ENCODE data around the gene HKDC1.

Gene HKDC1

DNA sequence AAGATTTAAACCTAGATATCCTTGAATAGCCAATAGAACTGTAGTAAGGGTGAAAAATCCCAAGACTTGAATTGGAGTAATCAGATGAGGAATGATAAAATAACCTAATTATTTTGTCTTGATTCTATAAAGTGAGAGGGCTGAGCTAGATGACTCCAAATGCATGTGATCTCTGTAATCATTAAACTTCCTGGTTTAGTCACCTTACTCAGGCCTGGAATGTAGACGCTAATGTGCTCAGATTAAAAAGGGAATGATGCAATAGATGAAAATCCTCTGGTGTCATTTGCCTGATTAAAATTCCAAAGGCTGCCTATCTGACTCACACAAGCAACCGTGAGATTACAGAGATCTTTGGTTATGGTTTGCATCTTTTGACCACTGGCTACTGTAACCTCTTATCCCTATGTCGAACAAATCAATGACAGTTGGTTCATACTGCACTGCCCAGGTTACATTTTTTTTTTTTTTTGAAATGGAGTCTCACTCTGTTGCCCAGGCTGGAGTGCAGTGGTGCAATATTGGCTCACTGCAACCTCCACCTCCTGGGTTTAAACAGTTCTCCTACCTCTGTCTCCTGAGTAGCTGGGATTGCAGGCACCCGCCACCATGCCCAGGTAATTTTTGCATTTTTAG lies 2.9 kb upstream of the HKDC1 start:
- peak; percentile 91 for DNase-seq (ENCODE audit: low read depth)

DNA sequence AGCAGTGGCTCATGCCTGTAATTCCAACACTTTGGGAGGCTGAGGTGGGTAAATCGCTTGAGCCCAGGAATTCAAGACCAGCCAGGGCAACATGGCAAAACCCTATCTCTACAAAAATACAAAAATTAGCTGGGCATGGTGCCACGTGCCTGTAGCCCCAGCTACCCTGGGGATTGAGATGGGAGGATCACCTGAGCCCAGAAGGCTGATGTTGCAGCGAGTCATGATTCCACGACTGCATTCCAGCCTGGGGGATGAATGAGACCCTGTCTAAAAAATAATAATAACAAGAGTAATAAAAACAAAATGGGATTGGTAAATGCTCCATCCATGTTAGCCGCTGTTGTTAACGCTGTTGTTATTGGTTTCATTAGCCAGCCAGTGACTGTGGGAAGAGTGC lies 1.3 kb upstream of the HKDC1 start:
- peak; percentile 71 for DNase-seq (ENCODE audit: low read depth)

DNA sequence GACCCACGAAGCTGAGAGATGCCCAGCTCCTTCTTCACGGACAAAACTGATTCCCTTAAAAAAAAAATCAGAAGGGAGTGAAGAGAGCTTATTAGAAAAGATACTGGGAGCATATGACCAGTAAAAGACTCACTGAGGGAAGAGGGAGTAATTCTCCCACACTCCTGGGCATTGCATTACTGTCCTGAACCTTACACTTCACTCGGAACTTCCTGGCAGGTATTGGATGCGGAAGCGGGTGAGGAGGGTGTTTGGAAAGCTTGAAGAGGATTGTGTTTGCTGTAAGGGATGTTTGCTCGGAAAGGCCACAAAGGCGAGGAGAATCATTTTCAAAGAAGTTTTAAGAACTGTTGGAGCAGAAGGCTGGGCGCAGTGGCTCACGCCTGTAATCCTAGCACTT lies 375 bp downstream of the HKDC1 start:
- DNase-seq (ENCODE audit: low read depth): no peak

DNA sequence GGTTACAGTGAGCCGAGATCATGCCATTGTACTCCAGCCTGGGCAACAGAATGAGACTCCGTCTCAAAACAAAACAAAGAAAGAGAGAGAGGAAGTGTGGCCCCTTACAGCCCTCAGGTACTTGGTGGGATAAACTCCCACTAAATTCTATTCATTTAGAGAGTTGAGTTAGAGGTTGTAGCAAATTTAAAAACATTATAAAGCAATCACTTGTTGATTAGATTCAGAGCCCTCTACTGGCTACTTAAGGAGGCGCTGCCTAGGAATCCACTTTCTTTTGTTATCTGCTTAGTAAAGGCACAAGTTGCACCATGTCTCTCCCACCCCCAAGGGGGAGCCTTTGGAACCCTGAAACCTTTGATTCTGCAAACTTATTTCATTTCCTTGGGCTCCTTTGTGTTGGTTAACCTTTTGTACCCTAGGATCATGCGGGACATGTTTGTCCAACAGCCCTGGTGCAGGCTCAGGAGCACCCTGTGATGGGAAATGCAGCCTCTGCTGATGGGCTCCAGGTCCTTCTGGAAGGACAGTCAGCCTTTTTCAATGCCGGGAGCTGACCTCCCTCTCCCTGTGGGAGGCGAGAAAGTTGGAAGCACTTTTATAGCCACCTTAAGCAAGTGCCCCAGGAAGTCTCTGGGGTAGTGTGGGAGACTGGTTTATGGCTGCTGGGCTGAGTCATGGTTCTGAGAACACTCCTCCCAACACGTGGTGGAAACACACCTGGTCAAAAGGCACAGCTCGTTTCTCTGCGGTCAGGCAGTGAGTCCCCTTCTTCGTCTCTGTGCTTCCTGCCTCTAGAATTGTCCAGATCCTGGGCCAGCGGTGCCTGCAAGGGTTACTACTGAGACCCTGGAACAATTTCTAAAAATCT lies 2.3 kb downstream of the HKDC1 start:
- peak; percentile 83 for DNase-seq (ENCODE audit: low read depth)

DNA sequence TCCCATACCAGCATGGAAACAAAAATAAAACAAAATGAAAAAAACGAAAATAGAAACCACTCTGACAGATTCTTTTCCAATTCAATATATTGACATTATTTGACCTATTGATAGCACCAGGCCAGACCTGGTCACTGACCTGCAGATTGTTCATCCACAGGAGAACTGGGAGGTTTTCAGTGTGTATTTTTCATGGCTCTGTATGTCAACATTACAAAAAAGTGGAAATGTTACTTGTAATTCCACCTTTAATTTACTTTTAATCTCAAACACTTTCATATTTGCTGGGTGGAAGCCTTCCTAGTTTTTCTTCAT lies 2.9 kb downstream of the HKDC1 start:
- DNase-seq (ENCODE audit: low read depth): no peak

DNA sequence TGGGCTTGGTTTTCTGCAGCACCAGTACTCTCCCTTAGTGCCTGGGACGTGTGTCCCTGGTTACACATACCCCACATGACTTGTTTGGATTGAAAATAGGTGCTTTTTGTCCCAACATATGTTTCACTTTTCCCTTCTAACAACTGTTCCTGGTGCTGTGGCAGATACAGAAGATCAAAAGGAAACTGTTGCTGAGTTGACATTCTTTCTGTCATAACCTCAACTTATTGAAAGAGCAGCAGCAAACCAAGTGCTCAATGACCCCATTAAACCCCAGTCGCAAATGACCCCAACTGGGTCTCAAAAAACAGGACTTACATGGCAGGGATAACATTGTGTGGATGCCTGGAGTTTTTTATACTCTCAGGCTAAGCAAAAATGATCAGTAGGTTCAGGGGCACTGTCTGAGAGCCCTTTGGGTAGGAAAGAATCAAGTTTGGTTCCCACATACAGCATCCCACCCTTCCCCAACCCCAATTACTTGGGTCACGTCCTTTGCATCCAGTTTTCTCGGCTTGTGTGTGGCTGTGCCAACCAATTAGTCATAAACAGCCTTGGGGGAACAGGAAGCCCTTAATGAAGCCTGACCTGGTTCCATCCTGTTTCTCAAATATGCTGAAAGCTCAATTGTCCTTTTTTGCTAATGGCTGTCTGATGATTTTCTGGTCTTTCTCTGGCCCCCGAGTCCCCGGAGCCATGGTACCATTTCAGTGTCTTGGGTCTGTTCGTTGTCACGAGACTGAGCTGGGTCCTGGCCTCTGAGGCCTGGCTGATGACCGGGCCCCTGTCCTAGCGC lies 4.9 kb downstream of the HKDC1 start:
- peak; percentile 73 for DNase-seq (ENCODE audit: low read depth)

DNA sequence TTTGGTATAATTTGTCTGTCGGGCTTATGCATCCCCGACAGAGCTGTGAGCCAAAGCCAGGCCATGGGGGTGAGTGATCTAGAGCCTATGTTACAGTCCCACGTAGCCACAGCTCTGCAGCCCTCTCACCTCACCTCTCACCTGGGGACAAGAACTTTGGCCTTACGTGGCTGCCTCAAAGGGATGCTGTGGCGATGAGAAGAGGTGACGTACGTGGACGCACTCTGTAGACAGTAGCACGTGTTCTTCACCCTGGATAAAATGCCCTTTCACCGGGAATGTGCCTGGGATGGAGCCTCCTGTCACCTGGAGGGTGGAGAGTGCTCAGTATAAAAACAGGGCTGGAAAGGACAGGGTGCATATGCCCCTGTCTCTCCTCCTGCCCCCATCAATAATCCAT lies 5.5 kb downstream of the HKDC1 start:
- DNase-seq (ENCODE audit: low read depth): no peak

DNA sequence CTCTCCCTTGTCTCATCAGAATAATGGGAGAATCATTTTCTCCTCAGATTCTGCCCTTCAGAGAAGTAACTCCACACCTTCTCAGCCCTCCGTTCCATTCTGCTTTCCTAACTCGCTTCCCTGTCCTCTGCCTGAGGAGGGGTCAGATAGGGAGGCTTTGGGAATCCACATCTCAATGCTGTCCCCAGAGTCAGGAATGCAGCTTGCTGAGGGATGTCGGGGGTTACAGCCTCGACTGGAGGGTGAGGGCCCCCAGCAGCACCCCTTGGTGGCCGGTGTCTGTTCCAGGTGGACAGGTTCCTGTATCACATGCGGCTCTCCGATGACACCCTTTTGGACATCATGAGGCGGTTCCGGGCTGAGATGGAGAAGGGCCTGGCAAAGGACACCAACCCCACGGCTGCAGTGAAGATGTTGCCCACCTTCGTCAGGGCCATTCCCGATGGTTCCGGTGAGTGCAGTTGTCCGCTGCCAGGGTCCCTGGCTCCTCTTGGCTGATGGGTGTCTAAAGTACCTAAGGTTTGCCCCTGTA lies 6.9 kb downstream of the HKDC1 start:
- no peak for DNase-seq (ENCODE audit: low read depth)

DNA sequence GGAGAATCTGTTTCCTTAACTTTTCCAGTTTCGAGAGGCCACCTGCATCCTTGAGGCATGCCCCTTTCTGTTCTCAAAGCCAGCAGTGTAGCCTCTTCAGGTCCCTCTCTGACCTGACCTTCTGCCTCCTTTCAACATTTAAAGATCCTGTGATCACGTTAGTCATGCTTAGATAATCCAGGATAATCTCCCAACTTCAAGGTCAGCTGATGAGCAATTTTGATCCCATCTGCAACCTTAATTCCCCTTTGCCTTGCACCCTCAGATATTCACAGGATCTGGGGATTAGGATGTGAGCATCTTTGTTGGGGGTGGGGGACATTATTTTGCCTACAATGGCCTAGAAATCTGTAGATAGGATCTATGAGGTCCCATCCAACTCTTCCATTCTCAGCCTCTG lies 8.0 kb downstream of the HKDC1 start:
- DNase-seq (ENCODE audit: low read depth): no peak

DNA sequence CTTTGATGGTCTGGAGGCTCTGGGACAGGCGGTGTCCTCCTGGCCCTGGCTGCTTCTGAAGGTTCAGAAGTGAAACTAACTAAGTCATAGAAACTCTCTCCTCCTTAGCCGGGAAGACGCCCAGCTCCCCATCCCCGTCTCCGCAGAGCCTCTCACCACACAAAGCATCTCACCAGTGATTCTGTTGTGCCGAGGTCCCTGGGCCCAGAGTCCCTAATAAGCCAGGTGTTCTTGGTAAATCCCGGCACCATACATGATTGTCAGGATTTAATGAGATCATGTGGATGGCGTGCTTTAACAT lies 9.4 kb downstream of the HKDC1 start:
- DNase-seq (ENCODE audit: low read depth): no peak

DNA sequence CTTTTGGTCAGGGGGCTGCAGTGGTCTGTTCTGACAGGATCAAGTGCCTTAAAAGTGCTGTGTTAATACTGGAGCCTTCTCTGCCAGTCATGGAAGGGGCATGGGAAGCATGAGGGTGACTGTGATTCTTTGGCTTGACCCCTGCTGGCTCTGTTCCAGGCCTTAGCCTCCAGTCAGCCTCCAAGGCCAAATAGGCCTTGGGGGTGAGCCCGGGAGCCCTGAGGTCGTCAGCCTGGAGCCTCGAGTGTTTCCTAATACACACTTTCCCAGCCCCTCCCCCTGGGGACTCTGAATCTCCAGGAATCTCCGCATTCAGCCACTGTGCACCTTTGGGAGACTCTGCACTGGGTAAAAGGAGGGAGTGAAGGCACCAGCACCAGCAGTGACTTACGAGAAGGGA lies 10.0 kb downstream of the HKDC1 start:
- no peak for DNase-seq (ENCODE audit: low read depth)

DNA sequence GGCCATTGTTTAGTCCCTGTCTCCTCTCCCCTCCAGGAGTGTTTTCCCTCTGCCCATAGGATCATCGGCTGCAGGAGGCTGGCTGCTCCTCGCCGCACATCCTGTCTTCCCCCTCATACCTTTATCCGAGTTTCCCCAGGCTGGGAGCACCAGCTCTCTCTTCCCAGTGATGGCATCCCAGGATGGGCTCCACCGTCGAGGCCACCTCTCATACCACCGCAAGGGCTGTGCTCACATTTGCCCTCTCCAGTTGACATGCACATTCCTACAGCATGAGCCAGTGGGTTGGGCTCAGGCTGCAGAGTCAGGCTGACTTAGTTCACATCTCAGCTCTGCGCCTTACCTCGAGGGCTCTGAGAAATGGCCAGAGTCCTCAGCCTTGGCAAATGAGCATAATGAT lies 12.1 kb downstream of the HKDC1 start:
- DNase-seq (ENCODE audit: low read depth): peak; percentile 95

DNA sequence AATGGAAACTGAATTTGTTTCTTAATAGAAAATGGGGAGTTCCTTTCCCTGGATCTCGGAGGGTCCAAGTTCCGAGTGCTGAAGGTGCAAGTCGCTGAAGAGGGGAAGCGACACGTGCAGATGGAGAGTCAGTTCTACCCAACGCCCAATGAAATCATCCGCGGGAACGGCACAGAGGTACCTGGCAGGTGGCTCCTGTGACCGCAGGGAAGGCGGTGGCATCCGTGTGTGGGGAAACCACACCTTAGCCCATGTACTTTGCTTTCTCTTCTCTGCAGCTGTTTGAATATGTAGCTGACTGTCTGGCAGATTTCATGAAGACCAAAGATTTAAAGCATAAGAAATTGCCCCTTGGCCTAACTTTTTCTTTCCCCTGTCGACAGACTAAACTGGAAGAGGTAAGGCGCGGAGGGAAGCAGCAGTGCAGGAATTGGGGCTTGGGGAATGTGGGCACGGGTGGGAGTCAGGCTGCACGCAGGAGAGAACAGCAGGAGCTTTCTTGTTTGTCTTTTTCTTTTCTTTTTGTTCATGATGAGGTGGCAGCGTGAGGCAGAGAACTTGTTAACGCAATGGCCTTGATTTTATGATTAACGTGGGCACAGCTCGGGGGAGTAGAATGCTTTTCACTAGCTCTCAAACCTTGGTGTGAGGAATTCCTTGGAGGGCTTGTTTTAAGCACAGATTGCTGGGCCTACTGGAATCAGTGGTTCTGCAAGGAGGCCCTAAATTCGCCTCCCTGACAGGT lies 12.8 kb downstream of the HKDC1 start:
- no peak for DNase-seq (ENCODE audit: low read depth)

DNA sequence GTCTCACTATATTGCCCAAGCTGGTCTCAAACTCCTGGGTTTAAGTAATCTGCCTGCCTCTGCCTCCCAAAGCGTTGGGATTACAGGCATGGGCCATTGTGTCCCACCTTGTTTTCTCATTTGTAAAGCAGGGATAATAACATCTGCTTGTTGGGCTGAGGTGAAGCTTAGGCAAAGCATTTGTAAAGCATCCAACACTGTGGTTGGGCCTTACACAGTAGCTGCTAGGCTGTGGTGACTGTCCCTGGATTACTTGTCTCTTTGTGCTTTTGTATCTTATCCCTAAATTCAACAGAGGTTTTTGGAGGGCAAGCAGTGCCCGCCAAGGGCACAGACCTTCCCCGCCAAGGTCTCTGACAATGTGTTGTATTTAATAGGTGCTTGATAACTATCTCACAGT lies 14.3 kb downstream of the HKDC1 start:
- no peak for DNase-seq (ENCODE audit: low read depth)

DNA sequence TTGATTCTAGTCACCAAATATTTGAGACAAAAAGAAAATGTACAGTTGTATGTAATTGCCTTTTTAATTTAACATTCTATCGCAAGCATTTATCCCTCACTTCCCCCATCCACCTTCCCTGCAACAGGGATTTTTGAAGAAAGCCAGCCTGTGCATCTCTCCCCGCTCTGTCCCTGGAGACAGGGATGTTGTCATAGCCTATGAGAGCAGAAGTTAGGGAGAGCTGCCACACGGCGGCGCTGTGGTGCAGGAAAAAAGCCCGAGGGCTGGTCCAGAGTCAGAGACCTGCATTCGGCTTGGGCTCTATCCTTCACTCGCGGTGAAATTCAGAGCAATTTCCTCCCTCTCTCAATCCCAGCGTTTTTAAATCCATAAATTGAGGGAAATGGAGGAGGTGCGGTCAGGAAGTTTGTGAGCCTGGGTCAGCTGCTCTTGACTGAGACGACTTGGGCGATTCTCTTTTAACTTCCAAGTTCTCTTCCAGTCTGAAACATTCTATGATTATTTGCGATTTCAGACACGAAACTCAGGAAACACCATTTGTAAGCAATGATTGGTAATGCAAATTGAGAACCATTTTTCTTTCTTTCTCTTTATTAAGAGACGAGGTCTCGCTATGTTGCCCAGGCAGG lies 17.5 kb downstream of the HKDC1 start:
- DNase-seq (ENCODE audit: low read depth): peak; percentile 84

DNA sequence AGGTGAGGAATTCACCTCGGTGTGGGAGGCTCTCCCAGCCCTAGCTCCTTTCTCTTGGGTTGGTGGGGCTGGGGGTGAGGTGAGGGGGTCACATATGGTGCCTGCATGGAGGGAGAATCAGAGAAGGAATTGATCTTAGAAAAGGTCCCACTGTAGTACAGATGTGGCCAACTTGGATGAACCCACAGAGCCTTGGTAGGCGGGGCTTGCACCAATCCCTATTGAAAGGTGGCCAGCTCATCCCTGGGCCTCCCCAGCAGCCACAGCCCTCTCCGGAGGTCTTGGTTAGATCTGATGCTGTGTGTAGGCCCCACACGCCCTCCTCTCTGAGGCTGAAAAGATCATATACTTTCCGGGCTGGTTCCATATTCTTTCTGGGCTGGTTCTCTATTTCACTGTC lies 19.0 kb downstream of the HKDC1 start:
- DNase-seq (ENCODE audit: low read depth): no peak

DNA sequence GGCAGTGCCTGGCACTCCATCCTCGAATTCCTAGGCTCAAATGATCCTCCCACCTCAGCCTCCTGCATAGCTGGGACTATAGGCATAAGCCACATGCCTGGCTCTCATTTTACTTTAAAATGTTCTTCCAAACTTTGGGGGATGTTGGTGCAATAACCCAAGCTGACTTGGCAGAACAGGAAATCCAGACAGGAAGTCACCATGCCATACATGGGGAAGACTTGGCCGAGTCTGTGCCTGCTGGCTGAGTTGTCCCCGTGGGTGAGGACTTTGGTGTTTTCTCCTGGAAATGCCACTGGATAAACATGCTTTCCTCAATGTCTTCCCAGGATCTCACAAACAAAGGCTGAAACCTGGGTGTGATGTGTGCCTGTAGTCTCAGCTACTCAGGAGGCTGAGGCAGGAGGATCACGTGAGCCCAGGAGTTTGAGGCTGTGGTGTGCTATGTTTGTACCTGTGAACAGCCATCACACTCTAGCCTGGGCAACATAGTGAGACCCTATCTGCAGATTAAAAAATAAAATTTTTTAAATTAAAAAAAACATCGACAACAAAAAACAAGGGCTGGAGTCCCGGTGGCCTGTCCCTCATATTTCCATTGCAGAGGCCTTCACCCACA lies 19.8 kb downstream of the HKDC1 start:
- peak; percentile 27 for DNase-seq (ENCODE audit: low read depth)

DNA sequence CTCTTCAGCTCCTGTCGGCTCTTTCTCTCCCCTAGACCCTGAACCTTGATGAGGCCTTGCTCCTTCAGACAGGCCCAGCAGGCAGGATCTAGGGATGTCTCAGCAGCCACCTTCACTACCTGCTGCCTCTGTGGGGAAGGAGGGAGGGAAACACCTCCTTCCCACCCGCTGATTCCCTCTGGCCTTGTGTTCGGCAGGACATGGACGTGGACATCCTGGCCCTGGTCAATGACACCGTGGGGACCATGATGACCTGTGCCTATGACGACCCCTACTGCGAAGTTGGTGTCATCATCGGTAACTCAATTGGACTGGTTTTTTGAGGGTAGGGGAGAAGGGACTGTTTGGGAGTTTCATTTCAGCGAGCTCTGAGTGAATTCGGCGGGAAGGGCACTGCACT lies 20.3 kb downstream of the HKDC1 start:
- DNase-seq (ENCODE audit: low read depth): no peak

DNA sequence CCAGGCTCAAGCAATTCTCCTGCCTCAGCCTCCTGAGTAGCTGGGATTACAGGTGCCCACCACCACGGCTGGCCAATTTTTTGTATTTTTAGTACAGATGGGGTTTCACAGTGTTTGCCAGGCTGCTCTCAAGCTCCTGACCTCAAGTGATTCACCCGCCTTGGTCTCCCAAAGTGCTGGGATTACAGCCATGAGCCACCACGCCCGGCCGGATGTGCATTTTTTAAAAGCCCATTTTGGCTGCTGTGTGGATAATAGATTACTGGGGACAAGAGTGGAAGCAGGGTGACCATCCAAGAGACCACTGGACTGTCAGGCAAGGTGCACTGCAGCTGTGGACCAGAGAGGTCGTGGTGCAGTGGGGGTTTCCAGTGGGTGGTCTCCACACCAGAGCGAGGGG lies 21.4 kb downstream of the HKDC1 start:
- DNase-seq (ENCODE audit: low read depth): peak; percentile 79

DNA sequence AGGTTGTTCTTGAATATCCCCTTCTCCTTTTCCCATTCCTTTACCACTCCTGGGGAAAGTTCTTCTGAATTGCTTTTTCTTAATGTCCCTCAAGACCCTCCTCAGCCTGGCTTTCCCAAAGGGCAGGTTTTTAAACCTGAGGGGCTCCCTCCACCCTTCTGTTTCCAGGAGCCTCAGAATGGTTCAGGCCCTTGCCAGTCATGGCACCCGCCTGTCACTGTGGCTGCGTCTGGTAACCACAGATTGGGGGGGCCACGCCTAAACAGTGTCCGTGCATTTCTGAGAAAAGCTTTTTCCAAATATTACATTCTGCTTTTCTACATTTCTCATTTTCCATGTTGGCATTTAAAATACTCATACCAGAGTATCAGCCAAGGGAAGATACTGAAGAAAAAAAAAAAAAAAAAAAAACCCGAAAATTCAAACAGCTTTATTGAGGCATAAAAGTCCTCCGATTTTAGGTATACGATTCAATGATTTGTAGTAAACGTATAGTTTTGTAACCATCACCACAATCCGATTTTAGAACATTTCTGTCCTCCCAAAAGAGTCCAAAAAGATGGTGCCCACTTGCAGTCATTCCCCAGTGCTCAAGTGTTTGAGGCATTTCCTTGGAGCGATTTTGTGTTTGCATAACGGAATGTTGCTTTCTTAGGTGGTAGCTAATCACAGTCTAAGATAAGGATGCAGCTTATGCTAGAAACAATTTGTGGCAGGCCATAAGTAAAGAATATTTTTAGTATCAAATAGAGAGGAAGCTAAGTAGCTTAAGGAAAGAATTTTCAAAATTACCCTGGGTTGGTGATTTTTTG lies 22.1 kb downstream of the HKDC1 start:
- no peak for DNase-seq (ENCODE audit: low read depth)

DNA sequence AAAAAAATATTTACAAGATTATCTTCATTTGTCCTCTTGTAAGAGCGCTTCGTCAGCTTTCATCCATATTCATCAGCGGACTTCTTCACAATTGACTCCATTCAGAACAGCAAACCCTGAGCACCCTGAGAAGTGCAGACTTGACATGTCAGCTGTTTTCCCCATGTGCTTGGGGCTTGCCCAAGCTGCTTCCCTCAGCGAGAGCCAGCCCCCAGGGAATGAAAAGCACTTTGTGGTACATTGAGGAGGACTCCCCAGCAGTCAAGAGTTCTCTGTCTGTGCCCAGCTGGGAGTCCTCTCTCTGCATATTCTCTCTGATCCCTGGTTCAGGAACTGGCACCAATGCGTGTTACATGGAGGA lies 22.7 kb downstream of the HKDC1 start:
- DNase-seq (ENCODE audit: low read depth): no peak
